Panc1 (cell line): ENCODE results near the gene DTYMK.

Experiments used
- POLR2AphosphoS5 ChIP-seq: IDR thresholded peaks from 2 replicates; pipeline ENCODE4 v1.6.1; 2012; ENCODE audit warnings: mild to moderate bottlenecking, low read depth, low read length, moderate library complexity
- REST ChIP-seq, 2 experiments: IDR thresholded peaks; 2 replicates each; pipeline ENCODE4 v1.6.1; 2011 to 2012; ENCODE audit warnings: low read depth in 2 of 2, control low read depth in 1 of 2, low read length in 1 of 2, mild to moderate bottlenecking in 1 of 2, moderate library complexity in 1 of 2; ENCODE audit not compliant: insufficient read depth in 1 of 2

GRCh38 chr2:241708879-241709278 lies 22.3 kb upstream of the DTYMK start:
- TF ChIP-seq POLR2AphosphoS5 (no peak), REST (IDR thresholded peaks at IDR 0.05; ENCODE audit: insufficient read depth in 1 of 2, low read depth in 2 of 2, low read length in 1 of 2) (no peak)
